Stimulated activated CD4-positive, alpha-beta T cell treated with anti-CD3 and anti-CD28 coated beads, Interleukin-15, amount 100 ng/mL, for 24 hours (primary cell): ENCODE data around the gene KLK13.

Experiments used
- DNase-seq: peaks from one replicate; pipeline ENCODE4 v3.0.0-alpha.2; 2020

The KLK13 gene

GRCh38 chr19:51060336-51060735, 4.6 kb downstream of the KLK13 start:
- DNase-seq = no peak

GRCh38 chr19:51059715-51060114, 5.2 kb downstream of the KLK13 start:
- no peak for DNase-seq

GRCh38 chr19:51055866-51056265, 9.0 kb downstream of the KLK13 start:
- no peak for DNase-seq

GRCh38 chr19:51047031-51047335, 17.9 kb downstream of the KLK13 start:
- DNase-seq = no peak

GRCh38 chr19:51044327-51044726, 20.6 kb downstream of the KLK13 start:
- no peak for DNase-seq

- no peak for DNase-seq
These were observed 21.4 kb downstream of the KLK13 start for GRCh38 chr19:51043497-51043896.

- DNase-seq = no peak
These were observed 24.7 kb downstream of the KLK13 start for GRCh38 chr19:51040151-51040550.

GRCh38 chr19:51036519-51036918, 28.4 kb downstream of the KLK13 start:
- DNase-seq = no peak

GRCh38 chr19:51034704-51035103, 30.2 kb downstream of the KLK13 start, which contains the start of gene KLK12:
Gene KLK12 (minus strand): TSS chr19:51035002. CDS start chr19:51034621, 381 bp downstream.
- no peak for DNase-seq

- DNase-seq = no peak
These were observed 33.0 kb downstream of the KLK13 start for GRCh38 chr19:51031880-51032225.

GRCh38 chr19:51031220-51031879, 33.5 kb downstream of the KLK13 start:
- no peak for DNase-seq

GRCh38 chr19:51030631-51031030, 34.3 kb downstream of the KLK13 start:
- no peak for DNase-seq

- DNase-seq = no peak
These were observed 35.2 kb downstream of the KLK13 start for GRCh38 chr19:51029718-51030117.

- DNase-seq = no peak
These were observed 37.0 kb downstream of the KLK13 start for GRCh38 chr19:51027873-51028272.

- no peak for DNase-seq
These were observed 37.6 kb downstream of the KLK13 start for GRCh38 chr19:51027126-51027806.

- no peak for DNase-seq
These were observed 38.4 kb downstream of the KLK13 start, which contains the start of gene KLK11 for GRCh38 chr19:51026554-51026831. Gene KLK11 (minus strand): TSS chr19:51026616. CDS start chr19:51025631, 985 bp downstream.

- DNase-seq = no peak
These were observed 38.9 kb downstream of the KLK13 start for GRCh38 chr19:51025809-51026553.

- DNase-seq = no peak
These were observed 39.5 kb downstream of the KLK13 start for GRCh38 chr19:51025401-51025800.

- DNase-seq = no peak
These were observed 40.0 kb downstream of the KLK13 start for GRCh38 chr19:51024924-51025323.

GRCh38 chr19:51023946-51024345, 40.9 kb downstream of the KLK13 start:
- DNase-seq = no peak

- DNase-seq = no peak
These were observed 42.4 kb downstream of the KLK13 start for GRCh38 chr19:51022526-51022925.

GRCh38 chr19:51020988-51021651, 43.8 kb downstream of the KLK13 start:
- DNase-seq = no peak

- DNase-seq = no peak
These were observed 45.4 kb downstream of the KLK13 start, which contains the start of gene KLK10 for GRCh38 chr19:51019544-51019925. Gene KLK10 (minus strand): TSS chr19:51019709. CDS start chr19:51019130, 579 bp downstream.
